SK-N-SH (cell line): ENCODE data around the gene S100A13. TPM values are rescaled to one million over a fixed set of nuclear protein-coding genes. Genes with fewer than 3 reads are reported as not detected.
A peak's percentile ranks its signal among the peaks of the same experiment; 100 is the strongest.

Experiments
- CTCF ChIA-PET: fragments of 300-600, 350-600 bp; formaldehyde crosslinking; extraction: SDS; loops from one replicate; lab custom pipeline; 2021; lab: Yijun Ruan, JAX
- POLR2A ChIA-PET: fragments of 350-600 bp; sonication (Branson Sonifier 250); formaldehyde crosslinking; extraction: SDS; loops from one replicate; lab custom pipeline; 2020; ENCODE audit warnings: antibody characterized with exemption, inconsistent platforms; lab: Yijun Ruan, JAX
- DNase-seq: peaks from one replicate; pipeline ENCODE4 v3.0.0; 2012
- H2AFZ ChIP-seq: fragments of 200-600 bp; sonication (generic); 2 replicates; pipeline ENCODE4 v1.8.1; 2016; ENCODE audit warnings: antibody characterized with exemption, mild to moderate bottlenecking, low read depth
- H3F3A ChIP-seq: fragments of 200-600 bp; sonication (generic); replicated peaks from 2 replicates; pipeline ENCODE3; 2016; ENCODE audit warnings: antibody characterized with exemption, mild to moderate bottlenecking; ENCODE audit not compliant: insufficient read depth
- H3K27ac ChIP-seq, 2 experiments: fragments of 200-500 bp in 1 of 2; fragments of 200-600 bp in 1 of 2; sonication (Bioruptor generic) in 1 of 2; sonication (generic), shearing (Covaris generic) in 1 of 2; 2 replicates each; pipeline versions ENCODE4 v1.5.1 to v1.6.1; 2014 to 2016; ENCODE audit warnings: low read depth in 2 of 2, inconsistent platforms in 1 of 2, low read length in 1 of 2, mild to moderate bottlenecking in 1 of 2, mixed read lengths in 1 of 2
- H3K27me3 ChIP-seq: fragments of 200-600 bp; sonication (generic), shearing (Covaris generic); 2 replicates; pipeline ENCODE4 v1.6.1; 2016; ENCODE audit warnings: mixed run types; ENCODE audit not compliant: insufficient read depth
- H3K36me3 ChIP-seq, 2 experiments: fragments of 200-500 bp in 1 of 2; fragments of 200-600 bp in 1 of 2; sonication (Bioruptor generic) in 1 of 2; sonication (generic) in 1 of 2; replicated peaks in 1 of 2; 2 replicates each; pipeline versions ENCODE3 to v1.5.1; 2014 to 2016; ENCODE audit warnings: low read length in 1 of 2, mild to moderate bottlenecking in 1 of 2; ENCODE audit not compliant: insufficient read depth in 2 of 2, control insufficient read depth in 1 of 2
- H3K4me1 ChIP-seq, 2 experiments: fragments of 200-500 bp in 1 of 2; fragments of 200-600 bp in 1 of 2; sonication (Bioruptor generic) in 1 of 2; sonication (generic), shearing (Covaris generic) in 1 of 2; 2 replicates each; pipeline versions ENCODE4 v1.5.1 to v1.6.1; 2014 to 2016; ENCODE audit warnings: low read depth in 1 of 2, low read length in 1 of 2, mixed run types in 1 of 2; ENCODE audit not compliant: insufficient read depth in 2 of 2, control insufficient read depth in 1 of 2
- H3K4me2 ChIP-seq: fragments of 200-600 bp; sonication (generic), shearing (Covaris generic); 2 replicates; pipeline ENCODE4 v1.6.1; 2017; ENCODE audit warnings: mixed run types
- H3K4me3 ChIP-seq, 2 experiments: fragments of 200-500 bp in 1 of 2; fragments of 200-600 bp in 1 of 2; sonication (Bioruptor generic) in 1 of 2; sonication (generic), shearing (Covaris generic) in 1 of 2; 2 replicates each; pipeline versions ENCODE4 v1.5.1 to v1.8.1; 2014 to 2016; ENCODE audit warnings: low read depth in 2 of 2, inconsistent platforms in 1 of 2, low read length in 1 of 2, mild to moderate bottlenecking in 1 of 2, mixed read lengths in 1 of 2, moderate library complexity in 1 of 2
- H3K79me2 ChIP-seq: fragments of 200-600 bp; sonication (generic); 2 replicates; pipeline ENCODE4 v1.8.1; 2017; ENCODE audit warnings: mild to moderate bottlenecking; ENCODE audit not compliant: insufficient read depth
- H3K9ac ChIP-seq: fragments of 200-600 bp; sonication (generic); 2 replicates; pipeline ENCODE4 v1.6.1; 2017; ENCODE audit warnings: mixed run types
- H3K9me2 ChIP-seq: fragments of 200-600 bp; sonication (generic); 2 replicates; pipeline ENCODE4 v1.6.1; 2017; ENCODE audit warnings: mixed run types
- H3K9me3 ChIP-seq: fragments of 200-600 bp; sonication (generic); 2 replicates; pipeline ENCODE4 v1.6.1; 2017; ENCODE audit warnings: mixed run types, mild to moderate bottlenecking, moderate library complexity
- H4K20me1 ChIP-seq: fragments of 200-600 bp; sonication (generic); 2 replicates; pipeline ENCODE4 v1.6.1; 2017; ENCODE audit warnings: mild to moderate bottlenecking, mixed run types; ENCODE audit not compliant: insufficient read depth
- CHD2 ChIP-seq: fragments of 150-350 bp; IDR thresholded peaks from 2 replicates; pipeline ENCODE4 v1.6.1; 2018; ENCODE audit warnings: low read length; ENCODE audit not compliant: partially characterized antibody
- ELF1 ChIP-seq: IDR thresholded peaks from 2 replicates; pipeline ENCODE4 v1.4.0; 2012
- POLR2AphosphoS5 ChIP-seq: IDR thresholded peaks from 2 replicates; pipeline ENCODE4 v1.6.1; 2012; ENCODE audit warnings: low read depth, low read length
- RCOR1 ChIP-seq: fragments of 150-350 bp; IDR thresholded peaks from 2 replicates; pipeline ENCODE4 v1.6.1; 2017; ENCODE audit warnings: antibody characterized with exemption, low read length
- SMC3 ChIP-seq: IDR thresholded peaks from 2 replicates; pipeline ENCODE4 v1.6.1; 2012; ENCODE audit warnings: low read depth, low read length, improper control_type of control experiment
- TAF1 ChIP-seq: IDR thresholded peaks from 2 replicates; pipeline ENCODE4 v1.6.1; 2012; ENCODE audit warnings: low read depth, mild to moderate bottlenecking, low read length, moderate library complexity, borderline replicate concordance
- WGBS: methylation state at CpG from one replicate; pipeline ENCODE4 v1.1.6; 2017; ENCODE audit warnings: low lambda C conversion rate; 5-methylcytosine and 5-hydroxymethylcytosine counted together
- polyA plus RNA-seq, 3 experiments: library from polyadenylated mRNA; depleted of rRNA; stranded (reverse); fragments of >200 nt; gene quantifications; 2 replicates each; pipeline ENCODE4 v1.2.3, GENCODE V29; 2012
- TF ChIP-seq, protein P1 (sequence below): IDR thresholded peaks from 2 replicates; pipeline ENCODE4 v1.4.0; 2012; ENCODE audit warnings: low read depth, borderline replicate concordance
- TF ChIP-seq, protein P2 (sequence below): fragments of 150-350 bp; IDR thresholded peaks from 2 replicates; pipeline ENCODE4 v1.6.1; 2016; ENCODE audit warnings: mild to moderate bottlenecking, low read depth, low read length
- TF ChIP-seq, protein P3 (sequence below): fragments of 200-600 bp; sonication (generic); IDR thresholded peaks from 2 replicates; pipeline ENCODE4 v1.6.1; 2017; ENCODE audit warnings: antibody characterized with exemption, mild to moderate bottlenecking, moderate library complexity

Gene S100A13
- polyA plus RNA-seq, 1 of the 3 experiments (the other 2 are of a cell fraction) = 12.3 TPM

DNA sequence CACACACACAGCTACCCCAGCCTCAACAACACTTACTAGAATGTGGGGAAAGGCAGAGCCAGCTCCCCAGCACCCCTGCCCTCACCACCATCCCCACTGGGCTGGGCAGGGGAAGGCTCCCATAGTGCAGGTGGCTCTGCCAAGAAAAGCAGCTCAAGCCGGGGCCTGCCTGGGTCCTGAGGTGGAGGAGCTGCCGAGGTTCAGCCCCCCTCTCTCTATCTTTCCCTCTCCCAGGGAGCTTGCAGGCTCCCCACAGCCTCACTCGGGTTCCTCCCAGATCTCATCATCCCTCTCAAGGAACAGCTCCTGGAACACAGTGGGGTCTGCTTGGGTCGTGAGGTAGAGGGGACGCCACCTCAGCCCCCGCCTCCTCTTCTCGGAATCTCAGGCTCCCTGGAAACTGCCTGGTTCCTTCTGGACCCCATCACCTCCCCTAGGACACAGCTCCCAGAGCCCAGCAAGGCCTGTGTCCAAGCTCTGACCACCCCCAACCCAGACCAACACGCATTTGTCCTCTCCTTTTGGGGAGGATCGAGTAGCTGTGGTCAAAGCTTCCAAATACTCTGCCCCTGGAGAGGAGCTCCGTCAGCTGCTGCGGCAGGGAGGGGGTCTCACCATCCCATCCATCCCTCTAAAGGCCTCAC lies 15.1 kb downstream of the S100A13 start:
- no peak overlapping the region for H2AFZ ChIP-seq

DNA sequence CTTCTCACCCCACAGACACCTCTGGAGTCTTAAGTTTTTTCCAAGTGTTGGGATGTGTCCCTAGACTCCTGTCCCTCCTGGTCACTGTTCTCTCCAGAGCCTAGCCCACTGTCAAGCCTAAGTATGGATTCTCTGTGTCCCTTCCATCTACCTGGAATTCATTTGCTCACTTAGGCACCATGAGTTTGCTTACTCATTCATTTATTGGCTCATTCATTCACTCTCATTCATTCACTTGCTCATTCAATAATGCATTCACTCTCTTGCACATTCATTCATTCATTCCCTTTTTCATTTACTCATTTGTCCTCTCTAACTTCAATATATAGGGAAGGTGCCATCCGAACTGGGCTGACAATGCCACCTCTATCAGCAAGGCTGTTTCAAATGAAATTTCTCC lies 15.9 kb downstream of the S100A13 start:
- Histone ChIP-seq H3K79me2 (peaks cover 51% of the 10 kb centered on the region), H3K27ac (no peak overlapping the region), H3K27me3 (no peaks in the 10 kb centered on the region), H3K9me2 (no peaks in the 10 kb centered on the region), H4K20me1 (no peaks in the 10 kb centered on the region), H3K4me2 (peak overlapping the region; percentile 67), H3K9me3 (no peaks in the 10 kb centered on the region), H3F3A (peaks cover 19% of the 10 kb centered on the region), H3K36me3 (peaks cover 13 to 15% of the 10 kb centered on the region in 2 experiments), H3K4me1 (peaks cover 15 to 23% of the 10 kb centered on the region in 2 experiments; a peak in 3 of 4 replicates), H3K9ac (no peak overlapping the region), H2AFZ (no peak overlapping the region), H3K4me3 (peak overlapping the region; percentile 49 to 51; a peak in 2 of 4 replicates)
- CTCF ChIA-PET = interaction anchor here (1.4 to 3.5 kb wide), 3 partner anchors 8 to 40 kb away, joined by 5 to 11 read pairs (median 10); no protein-coding TSS in a partner anchor
- TF ChIP-seq ELF1 = no peak
- no peak for TF ChIP-seq RCOR1
- no peak for TF ChIP-seq TAF1
- TF ChIP-seq, protein P1, sequence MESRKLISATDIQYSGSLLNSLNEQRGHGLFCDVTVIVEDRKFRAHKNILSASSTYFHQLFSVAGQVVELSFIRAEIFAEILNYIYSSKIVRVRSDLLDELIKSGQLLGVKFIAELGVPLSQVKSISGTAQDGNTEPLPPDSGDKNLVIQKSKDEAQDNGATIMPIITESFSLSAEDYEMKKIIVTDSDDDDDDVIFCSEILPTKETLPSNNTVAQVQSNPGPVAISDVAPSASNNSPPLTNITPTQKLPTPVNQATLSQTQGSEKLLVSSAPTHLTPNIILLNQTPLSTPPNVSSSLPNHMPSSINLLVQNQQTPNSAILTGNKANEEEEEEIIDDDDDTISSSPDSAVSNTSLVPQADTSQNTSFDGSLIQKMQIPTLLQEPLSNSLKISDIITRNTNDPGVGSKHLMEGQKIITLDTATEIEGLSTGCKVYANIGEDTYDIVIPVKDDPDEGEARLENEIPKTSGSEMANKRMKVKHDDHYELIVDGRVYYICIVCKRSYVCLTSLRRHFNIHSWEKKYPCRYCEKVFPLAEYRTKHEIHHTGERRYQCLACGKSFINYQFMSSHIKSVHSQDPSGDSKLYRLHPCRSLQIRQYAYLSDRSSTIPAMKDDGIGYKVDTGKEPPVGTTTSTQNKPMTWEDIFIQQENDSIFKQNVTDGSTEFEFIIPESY = no peak
- POLR2A ChIA-PET = no interaction called here
- WGBS = 83% methylated on average over 1 of the region's 1 CpG
- DNase-seq = no peak

More for the DNA sequence above, 15.1 kb downstream of the S100A13 start:
- POLR2A ChIA-PET = no interaction called here
- H3K9me3 ChIP-seq = no peaks in the 10 kb centered on the region
- CTCF ChIA-PET = interaction anchor here (2.0 to 3.5 kb wide), 3 partner anchors 9 to 101 kb away, joined by 10 to 11 read pairs (median 11); no protein-coding TSS in a partner anchor
- H3K9ac ChIP-seq = peak overlapping the region; percentile 67
- H3K36me3 ChIP-seq = peaks cover 6 to 7% of the 10 kb centered on the region in 2 experiments
- H3K4me1 ChIP-seq = peaks cover 15 to 23% of the 10 kb centered on the region in 2 experiments; a peak in 3 of 4 replicates
- peak overlapping the region in 1 of 2 experiments; percentile 9; a peak in 1 of 4 replicates for H3K27ac ChIP-seq
- H3K9me2 ChIP-seq = no peaks in the 10 kb centered on the region
- peak overlapping the region; percentile 67 for H3K4me2 ChIP-seq
- H3K27me3 ChIP-seq = no peaks in the 10 kb centered on the region
- TF ChIP-seq, protein P2, sequence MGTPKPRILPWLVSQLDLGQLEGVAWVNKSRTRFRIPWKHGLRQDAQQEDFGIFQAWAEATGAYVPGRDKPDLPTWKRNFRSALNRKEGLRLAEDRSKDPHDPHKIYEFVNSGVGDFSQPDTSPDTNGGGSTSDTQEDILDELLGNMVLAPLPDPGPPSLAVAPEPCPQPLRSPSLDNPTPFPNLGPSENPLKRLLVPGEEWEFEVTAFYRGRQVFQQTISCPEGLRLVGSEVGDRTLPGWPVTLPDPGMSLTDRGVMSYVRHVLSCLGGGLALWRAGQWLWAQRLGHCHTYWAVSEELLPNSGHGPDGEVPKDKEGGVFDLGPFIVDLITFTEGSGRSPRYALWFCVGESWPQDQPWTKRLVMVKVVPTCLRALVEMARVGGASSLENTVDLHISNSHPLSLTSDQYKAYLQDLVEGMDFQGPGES = no peak
- TF ChIP-seq SMC3 = no peak
- TF ChIP-seq, protein P3, sequence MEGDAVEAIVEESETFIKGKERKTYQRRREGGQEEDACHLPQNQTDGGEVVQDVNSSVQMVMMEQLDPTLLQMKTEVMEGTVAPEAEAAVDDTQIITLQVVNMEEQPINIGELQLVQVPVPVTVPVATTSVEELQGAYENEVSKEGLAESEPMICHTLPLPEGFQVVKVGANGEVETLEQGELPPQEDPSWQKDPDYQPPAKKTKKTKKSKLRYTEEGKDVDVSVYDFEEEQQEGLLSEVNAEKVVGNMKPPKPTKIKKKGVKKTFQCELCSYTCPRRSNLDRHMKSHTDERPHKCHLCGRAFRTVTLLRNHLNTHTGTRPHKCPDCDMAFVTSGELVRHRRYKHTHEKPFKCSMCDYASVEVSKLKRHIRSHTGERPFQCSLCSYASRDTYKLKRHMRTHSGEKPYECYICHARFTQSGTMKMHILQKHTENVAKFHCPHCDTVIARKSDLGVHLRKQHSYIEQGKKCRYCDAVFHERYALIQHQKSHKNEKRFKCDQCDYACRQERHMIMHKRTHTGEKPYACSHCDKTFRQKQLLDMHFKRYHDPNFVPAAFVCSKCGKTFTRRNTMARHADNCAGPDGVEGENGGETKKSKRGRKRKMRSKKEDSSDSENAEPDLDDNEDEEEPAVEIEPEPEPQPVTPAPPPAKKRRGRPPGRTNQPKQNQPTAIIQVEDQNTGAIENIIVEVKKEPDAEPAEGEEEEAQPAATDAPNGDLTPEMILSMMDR = no peak
- TF ChIP-seq CHD2 = no peak
- no peak for TF ChIP-seq POLR2AphosphoS5
- peaks cover 43% of the 10 kb centered on the region for H3K79me2 ChIP-seq
- peak overlapping the region; percentile 49 to 51; a peak in 3 of 4 replicates for H3K4me3 ChIP-seq
- peaks cover 10% of the 10 kb centered on the region for H3F3A ChIP-seq
- no peaks in the 10 kb centered on the region for H4K20me1 ChIP-seq
- no peak for DNase-seq
- WGBS = 88% methylated on average over 9 of the region's 11 CpGs
